HEK293 (cell line): Measurements from ENCODE around the gene FOXO6.

ENCODE experiments used
- CTCF ChIA-PET: fragments of 350-600 bp; formaldehyde crosslinking; extraction: SDS; loops from one replicate; lab custom pipeline; 2021; ENCODE audit warnings: antibody characterized with exemption; lab: Yijun Ruan, JAX
- POLR2A ChIA-PET: fragments of 300-600 bp; formaldehyde crosslinking; extraction: SDS; loops from one replicate; lab custom pipeline; 2020; ENCODE audit warnings: antibody characterized with exemption, inconsistent platforms; lab: Yijun Ruan, JAX
- H3K27ac ChIP-seq: fragments of 200-500 bp; sonication (Bioruptor generic); 2 replicates; pipeline ENCODE4 v1.5.1; 2014; ENCODE audit warnings: low read depth, low read length, control low read depth, inconsistent platforms; ENCODE audit errors: extremely low read depth
- H3K36me3 ChIP-seq, 2 experiments: fragments of 200-500 bp in 1 of 2; sonication (Bioruptor generic) in 1 of 2; 1 replicate in 1 of 2; 2 replicates in 1 of 2; pipeline ENCODE4 v1.5.1; 2014 to 2017; ENCODE audit warnings: inconsistent platforms in 2 of 2, low read length in 2 of 2; ENCODE audit not compliant: control insufficient read depth in 2 of 2, insufficient read depth in 1 of 2
- H3K4me1 ChIP-seq: fragments of 200-500 bp; sonication (Bioruptor generic); 2 replicates; pipeline ENCODE4 v1.5.1; 2014; ENCODE audit warnings: mild to moderate bottlenecking, low read length, inconsistent platforms; ENCODE audit not compliant: control insufficient read depth, insufficient read depth
- H3K4me3 ChIP-seq: 2 replicates; pipeline ENCODE4 v1.5.1; 2011; ENCODE audit warnings: low read depth, mild to moderate bottlenecking, control low read depth, low read length, moderate library complexity
- H3K9me3 ChIP-seq: fragments of 200-500 bp; sonication (Bioruptor generic); 2 replicates; pipeline ENCODE4 v1.5.1; 2014; ENCODE audit warnings: low read depth, low read length, inconsistent platforms; ENCODE audit not compliant: control insufficient read depth, insufficient read depth
- BCL6B ChIP-seq: fragments of 450-650 bp; formaldehyde crosslinking; IDR thresholded peaks from 2 replicates; pipeline ENCODE4 v1.5.1; 2017; ENCODE audit warnings: missing biosample characterization, missing genetic modification characterization
- GLI2 ChIP-seq: fragments of 450-650 bp; formaldehyde crosslinking; IDR thresholded peaks from 2 replicates; pipeline ENCODE4; 2017; ENCODE audit warnings: missing biosample characterization, missing genetic modification characterization, low read depth, borderline replicate concordance
- GLI4 ChIP-seq: fragments of 450-650 bp; formaldehyde crosslinking; IDR thresholded peaks from 2 replicates; pipeline ENCODE4 v1.5.1; 2016; ENCODE audit warnings: missing biosample characterization, missing genetic modification characterization
- GLIS1 ChIP-seq: fragments of 450-650 bp; formaldehyde crosslinking; IDR thresholded peaks from 2 replicates; pipeline ENCODE4 v1.5.1; 2016; ENCODE audit warnings: missing biosample characterization, missing genetic modification characterization
- HOXC10 ChIP-seq: sonication (generic); formaldehyde crosslinking; IDR thresholded peaks from 2 replicates; pipeline ENCODE4 v1.8.1; 2023; ENCODE audit warnings: mild to moderate bottlenecking, missing genetic modification reagents
- REST ChIP-seq: fragments of 450-650 bp; formaldehyde crosslinking; IDR thresholded peaks from 2 replicates; pipeline ENCODE4 v1.5.1; 2016; ENCODE audit warnings: missing biosample characterization, missing genetic modification characterization
- SALL2 ChIP-seq: fragments of 450-650 bp; formaldehyde crosslinking; IDR thresholded peaks from 2 replicates; pipeline ENCODE4 v1.5.0; 2017; ENCODE audit warnings: missing biosample characterization, mild to moderate bottlenecking, missing genetic modification characterization, borderline replicate concordance
- SCRT2 ChIP-seq: fragments of 450-650 bp; formaldehyde crosslinking; IDR thresholded peaks from 2 replicates; pipeline ENCODE4 v1.5.1; 2016; ENCODE audit warnings: missing biosample characterization, missing genetic modification characterization
- SP2 ChIP-seq: fragments of 450-650 bp; formaldehyde crosslinking; IDR thresholded peaks from 2 replicates; pipeline ENCODE4 v1.5.1; 2016; ENCODE audit warnings: missing biosample characterization, missing genetic modification characterization
- ZBTB8A ChIP-seq: fragments of 450-650 bp; formaldehyde crosslinking; IDR thresholded peaks from 2 replicates; pipeline ENCODE4 v1.5.1; 2016; ENCODE audit warnings: missing biosample characterization, missing genetic modification characterization
- ZNF132 ChIP-seq: fragments of 450-650 bp; formaldehyde crosslinking; IDR thresholded peaks from 2 replicates; pipeline ENCODE4 v1.5.1; 2017; ENCODE audit warnings: missing biosample characterization, missing genetic modification characterization, borderline replicate concordance
- ZNF292 ChIP-seq: fragments of 450-650 bp; formaldehyde crosslinking; IDR thresholded peaks from 2 replicates; pipeline ENCODE4 v1.5.1; 2016; ENCODE audit warnings: low read depth, missing biosample characterization, missing genetic modification characterization, borderline replicate concordance
- ZNF549 ChIP-seq: fragments of 450-650 bp; IDR thresholded peaks from 2 replicates; pipeline ENCODE4 v1.5.1; 2018; ENCODE audit warnings: missing biosample characterization, missing genetic modification characterization, mild to moderate bottlenecking, inconsistent platforms, moderate library complexity
- TF ChIP-seq, protein P1 (sequence below): fragments of 450-650 bp; formaldehyde crosslinking; IDR thresholded peaks from 2 replicates; pipeline ENCODE4 v1.5.1; 2016; ENCODE audit warnings: missing biosample characterization, missing genetic modification characterization
- TF ChIP-seq, protein P2 (sequence below): fragments of 450-650 bp; formaldehyde crosslinking; IDR thresholded peaks from 2 replicates; pipeline ENCODE4 v1.5.1; 2016; ENCODE audit warnings: missing biosample characterization, missing genetic modification characterization
- TF ChIP-seq, protein P3 (sequence below): fragments of 450-650 bp; formaldehyde crosslinking; IDR thresholded peaks from 2 replicates; pipeline ENCODE4 v1.5.1; 2016; ENCODE audit warnings: missing biosample characterization, missing genetic modification characterization

Gene FOXO6

GRCh38 chr1:41373373-41373772, 12.1 kb downstream of the FOXO6 start (continued):
- TF ChIP-seq REST (tag by site-specific recombination) (no peak), SCRT2 (tag by site-specific recombination) (no peak)
- TF ChIP-seq, protein P1, sequence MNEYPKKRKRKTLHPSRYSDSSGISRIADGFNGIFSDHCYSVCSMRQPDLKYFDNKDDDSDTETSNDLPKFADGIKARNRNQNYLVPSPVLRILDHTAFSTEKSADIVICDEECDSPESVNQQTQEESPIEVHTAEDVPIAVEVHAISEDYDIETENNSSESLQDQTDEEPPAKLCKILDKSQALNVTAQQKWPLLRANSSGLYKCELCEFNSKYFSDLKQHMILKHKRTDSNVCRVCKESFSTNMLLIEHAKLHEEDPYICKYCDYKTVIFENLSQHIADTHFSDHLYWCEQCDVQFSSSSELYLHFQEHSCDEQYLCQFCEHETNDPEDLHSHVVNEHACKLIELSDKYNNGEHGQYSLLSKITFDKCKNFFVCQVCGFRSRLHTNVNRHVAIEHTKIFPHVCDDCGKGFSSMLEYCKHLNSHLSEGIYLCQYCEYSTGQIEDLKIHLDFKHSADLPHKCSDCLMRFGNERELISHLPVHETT (tag by site-specific recombination) = no peak

GRCh38 chr1:41374711-41375110, 13.5 kb downstream of the FOXO6 start:
- H3K27ac ChIP-seq = no peak overlapping the region
- H3K4me1 ChIP-seq = peaks cover 13% of the 10 kb centered on the region
- no peaks in the 10 kb centered on the region for H3K36me3 ChIP-seq
- ChIA-PET CTCF (interaction anchor here (0.7 to 1.4 kb wide), 2 partner anchors 14 to 296 kb away, joined by 4 to 6 read pairs; partner anchors contain the start of gene FOXO6), POLR2A (no interaction called here)
- no peaks in the 10 kb centered on the region for H3K9me3 ChIP-seq
- TF ChIP-seq HOXC10 (CRISPR knock-in tag) (no peak), BCL6B (tag by site-specific recombination) (no peak), GLI4 (tag by site-specific recombination) (no peak), GLIS1 (no peak), ZNF549 (tag by site-specific recombination) (no peak), SALL2 (no peak), SP2 (tag by site-specific recombination) (no peak), GLI2 (tag by site-specific recombination) (no peak), ZNF292 (tag by site-specific recombination) (no peak), ZNF132 (tag by site-specific recombination) (no peak), ZBTB8A (tag by site-specific recombination) (no peak)
- TF ChIP-seq, protein P2, sequence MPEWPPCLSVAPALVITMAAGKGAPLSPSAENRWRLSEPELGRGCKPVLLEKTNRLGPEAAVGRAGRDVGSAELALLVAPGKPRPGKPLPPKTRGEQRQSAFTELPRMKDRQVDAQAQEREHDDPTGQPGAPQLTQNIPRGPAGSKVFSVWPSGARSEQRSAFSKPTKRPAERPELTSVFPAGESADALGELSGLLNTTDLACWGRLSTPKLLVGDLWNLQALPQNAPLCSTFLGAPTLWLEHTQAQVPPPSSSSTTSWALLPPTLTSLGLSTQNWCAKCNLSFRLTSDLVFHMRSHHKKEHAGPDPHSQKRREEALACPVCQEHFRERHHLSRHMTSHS = no peak
- TF ChIP-seq, protein P3, sequence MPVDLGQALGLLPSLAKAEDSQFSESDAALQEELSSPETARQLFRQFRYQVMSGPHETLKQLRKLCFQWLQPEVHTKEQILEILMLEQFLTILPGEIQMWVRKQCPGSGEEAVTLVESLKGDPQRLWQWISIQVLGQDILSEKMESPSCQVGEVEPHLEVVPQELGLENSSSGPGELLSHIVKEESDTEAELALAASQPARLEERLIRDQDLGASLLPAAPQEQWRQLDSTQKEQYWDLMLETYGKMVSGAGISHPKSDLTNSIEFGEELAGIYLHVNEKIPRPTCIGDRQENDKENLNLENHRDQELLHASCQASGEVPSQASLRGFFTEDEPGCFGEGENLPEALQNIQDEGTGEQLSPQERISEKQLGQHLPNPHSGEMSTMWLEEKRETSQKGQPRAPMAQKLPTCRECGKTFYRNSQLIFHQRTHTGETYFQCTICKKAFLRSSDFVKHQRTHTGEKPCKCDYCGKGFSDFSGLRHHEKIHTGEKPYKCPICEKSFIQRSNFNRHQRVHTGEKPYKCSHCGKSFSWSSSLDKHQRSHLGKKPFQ (tag by site-specific recombination) = no peak
- H3K4me3 ChIP-seq = no peak overlapping the region
